Ectodermal cell (in vitro differentiated cells): ENCODE measurements around the gene OOSP1. TPM values are rescaled to one million over a fixed set of nuclear protein-coding genes. Genes with fewer than 3 reads are reported as not detected.
"Not testable (repeated sequence)": the region's sequence is repeated elsewhere in the genome, so short reads cannot be mapped to it uniquely, and the experiment has no call there.

ENCODE experiments used
- H3K27ac ChIP-seq: 2 replicates; pipeline ENCODE4 v1.7.0; 2013; ENCODE audit warnings: mild to moderate bottlenecking, low read depth, low read length; ENCODE audit not compliant: insufficient read depth, poor library complexity, severe bottlenecking
- H3K27me3 ChIP-seq: 2 replicates; pipeline ENCODE4 v1.7.0; 2013; ENCODE audit warnings: mild to moderate bottlenecking, low read length; ENCODE audit not compliant: insufficient read depth, control insufficient read depth, poor library complexity, severe bottlenecking
- H3K36me3 ChIP-seq: one replicate; pipeline ENCODE4 v1.7.0; 2013; ENCODE audit warnings: low read length; ENCODE audit not compliant: control insufficient read depth, insufficient read depth
- H3K4me1 ChIP-seq: one replicate; pipeline ENCODE4 v1.7.0; 2013; ENCODE audit warnings: low read length; ENCODE audit not compliant: control insufficient read depth, insufficient read depth
- H3K4me3 ChIP-seq: 2 replicates; pipeline ENCODE4 v1.7.0; 2013; ENCODE audit warnings: low read depth, low read length, control low read depth; ENCODE audit not compliant: insufficient read depth
- H3K9me3 ChIP-seq: 2 replicates; pipeline ENCODE4 v1.7.0; 2013; ENCODE audit warnings: mild to moderate bottlenecking, low read length, moderate library complexity; ENCODE audit not compliant: control insufficient read depth
- WGBS, 2 experiments: methylation state at CpG; one replicate each; pipeline ENCODE4 v1.1.7; 2013; ENCODE audit warnings: missing lambda C conversion rate in 2 of 2; 5-methylcytosine and 5-hydroxymethylcytosine counted together
- polyA plus RNA-seq, 4 experiments: library from polyadenylated mRNA; stranded (reverse); fragments of 50-300 nt; gene quantifications; one replicate each; pipeline ENCODE4 v1.2.3, GENCODE V29; 2013

The OOSP1 gene
- not detected for polyA plus RNA-seq (2013, experiment 1 of 4)
- polyA plus RNA-seq (2013, experiment 2 of 4), result not detected
- not detected for polyA plus RNA-seq (2013, experiment 3 of 4)
- not detected for polyA plus RNA-seq (2013, experiment 4 of 4)

- Histone ChIP-seq H3K4me1 (no peaks in the 10 kb centered on the region), H3K27ac (no peak within 1 kb of the TSS), H3K36me3 (no peaks in the 10 kb centered on the region), H3K27me3 (no peaks in the 10 kb centered on the region), H3K9me3 (no peaks in the 10 kb centered on the region), H3K4me3 (no peak within 1 kb of the TSS)
- 85 to 98% methylated on average over 1 to 2 of the region's 2 CpGs for WGBS, 2 experiments
Observed at GRCh38 chr11:59938132-59938531, at the start of gene OOSP1. OOSP1 (plus strand) TSS chr11:59938432; CDS start chr11:59938455, 23 bp downstream.

- H3K27me3 ChIP-seq, result no peaks in the 10 kb centered on the region
- no peak overlapping the region for H3K4me3 ChIP-seq
- no peaks in the 10 kb centered on the region for H3K36me3 ChIP-seq
- no peaks in the 10 kb centered on the region for H3K4me1 ChIP-seq
- H3K9me3 ChIP-seq, result peaks cover 2% of the 10 kb centered on the region
- H3K27ac ChIP-seq, result no peak overlapping the region
- WGBS, 2 experiments, result 37 to 45% methylated on average over 4 of the region's 4 CpGs
Observed at GRCh38 chr11:59891781-59892181, 46.5 kb upstream of the OOSP1 start.

GRCh38 chr11:59894616-59895015 is 43.6 kb upstream of the OOSP1 start:
- Histone ChIP-seq H3K4me1 (no peaks in the 10 kb centered on the region), H3K27ac (no peak overlapping the region), H3K27me3 (no peaks in the 10 kb centered on the region), H3K9me3 (no peaks in the 10 kb centered on the region), H3K4me3 (no peak overlapping the region), H3K36me3 (no peaks in the 10 kb centered on the region)
- 88% methylated on average over 1 of the region's 1 CpG for WGBS, 2 experiments

GRCh38 chr11:59898046-59898445 is 40.2 kb upstream of the OOSP1 start:
- WGBS, 2 experiments, result 95 to 96% methylated on average over 31 of the region's 31 CpGs
- Histone ChIP-seq H3K27me3 (no peaks in the 10 kb centered on the region), H3K27ac (no peak overlapping the region), H3K4me1 (no peaks in the 10 kb centered on the region), H3K9me3 (no peaks in the 10 kb centered on the region), H3K36me3 (no peaks in the 10 kb centered on the region), H3K4me3 (no peak overlapping the region)

- WGBS, 2 experiments, result 92 to 95% methylated on average over 7 of the region's 7 CpGs
- no peaks in the 10 kb centered on the region for H3K36me3 ChIP-seq
- H3K4me3 ChIP-seq, result no peak overlapping the region
- no peaks in the 10 kb centered on the region for H3K4me1 ChIP-seq
- no peak overlapping the region for H3K27ac ChIP-seq
- no peaks in the 10 kb centered on the region for H3K9me3 ChIP-seq
- no peaks in the 10 kb centered on the region for H3K27me3 ChIP-seq
Observed at GRCh38 chr11:59898650-59899049, 39.6 kb upstream of the OOSP1 start.

GRCh38 chr11:59899532-59899931 is 38.7 kb upstream of the OOSP1 start:
- 88 to 89% methylated on average over 11 of the region's 11 CpGs for WGBS, 2 experiments

GRCh38 chr11:59900366-59901126 is 37.7 kb upstream of the OOSP1 start:
- H3K27ac ChIP-seq, result no peak overlapping the region
- H3K36me3 ChIP-seq, result no peaks in the 10 kb centered on the region
- no peaks in the 10 kb centered on the region for H3K27me3 ChIP-seq
- H3K4me3 ChIP-seq, result no peak overlapping the region
- H3K9me3 ChIP-seq, result no peaks in the 10 kb centered on the region
- H3K4me1 ChIP-seq, result no peaks in the 10 kb centered on the region
- WGBS, 2 experiments, result 97 to 98% methylated on average over 4 to 5 of the region's 6 CpGs

More at GRCh38 chr11:59899532-59899931, 38.7 kb upstream of the OOSP1 start:
- H3K36me3 ChIP-seq, result no peaks in the 10 kb centered on the region
- no peaks in the 10 kb centered on the region for H3K4me1 ChIP-seq
- H3K4me3 ChIP-seq, result no peak overlapping the region
- no peak overlapping the region for H3K27ac ChIP-seq
- H3K27me3 ChIP-seq, result no peaks in the 10 kb centered on the region
- no peaks in the 10 kb centered on the region for H3K9me3 ChIP-seq

GRCh38 chr11:59901306-59901705 is 36.9 kb upstream of the OOSP1 start:
- H3K4me1 ChIP-seq, result no peaks in the 10 kb centered on the region
- H3K27me3 ChIP-seq, result no peaks in the 10 kb centered on the region
- H3K4me3 ChIP-seq, result no peak overlapping the region
- H3K36me3 ChIP-seq, result no peaks in the 10 kb centered on the region
- H3K27ac ChIP-seq, result no peak overlapping the region
- no peaks in the 10 kb centered on the region for H3K9me3 ChIP-seq
- 73 to 83% methylated on average over 1 of the region's 1 CpG for WGBS, 2 experiments

- not testable (repeated sequence) for H3K27ac ChIP-seq, H3K36me3 ChIP-seq, H3K4me1 ChIP-seq, H3K9me3 ChIP-seq, H3K4me3 ChIP-seq, H3K27me3 ChIP-seq
- WGBS, 2 experiments, result 88 to 100% methylated on average over 2 of the region's 2 CpGs
Observed at GRCh38 chr11:59903569-59903968, 34.7 kb upstream of the OOSP1 start.

GRCh38 chr11:59918480-59918879 is 19.8 kb upstream of the OOSP1 start:
- no peak overlapping the region for H3K4me3 ChIP-seq
- no peaks in the 10 kb centered on the region for H3K36me3 ChIP-seq
- 79 to 96% methylated on average over 2 of the region's 2 CpGs for WGBS, 2 experiments
- H3K27me3 ChIP-seq, result no peaks in the 10 kb centered on the region
- H3K4me1 ChIP-seq, result no peaks in the 10 kb centered on the region
- no peaks in the 10 kb centered on the region for H3K9me3 ChIP-seq
- no peak overlapping the region for H3K27ac ChIP-seq
